ENCODE measurements around the gene TAOK3.

TAOK3 gene

GRCh38 chr12:118344829-118345228 is 27.9 kb downstream of the TAOK3 start:
- TF ChIP-seq CTCF (IDR thresholded peaks at IDR 0.05; ENCODE audit: insufficient read depth, low read length, poor library complexity, severe bottlenecking) (no peak), EZH2phosphoT487 (conservative IDR thresholded peaks at IDR 0.05; ENCODE audit: low read length) (no peak)
- H3K4me2 ChIP-seq (ENCODE audit: low read depth, low read length, poor library complexity, severe bottlenecking): no peak overlapping the region
- no peak overlapping the region for H2AFZ ChIP-seq (ENCODE audit: low read depth, low read length, severe bottlenecking)
- peaks cover 99% of the 10 kb centered on the region for H3K79me2 ChIP-seq (ENCODE audit: insufficient read depth, low read length)
- no peak overlapping the region for H3K27ac ChIP-seq (ENCODE audit: low read depth, low read length)
- peaks cover 4% of the 10 kb centered on the region; the same call in 1 of the 2 replicates for H3F3A ChIP-seq (ENCODE audit: insufficient read depth)
- no peaks in the 10 kb centered on the region for H3K27me3 ChIP-seq (ENCODE audit: low read length)
- H3K36me3 ChIP-seq (ENCODE audit: low read length): no peaks in the 10 kb centered on the region
- H3K9me3 ChIP-seq (ENCODE audit: insufficient read depth, low read length): no peaks in the 10 kb centered on the region
- no peak overlapping the region for H3K4me3 ChIP-seq (ENCODE audit: insufficient read depth, low read length, poor library complexity, severe bottlenecking)
- no peaks in the 10 kb centered on the region for H3K9me2 ChIP-seq (replicated peaks; ENCODE audit: insufficient read depth, low read length)
- H4K20me1 ChIP-seq (ENCODE audit: low read depth, low read length): 0 out of 2 replicates have a peak, but pooled peaks cover 10% of the 10 kb centered on the region
- no peak overlapping the region for H3K9ac ChIP-seq (ENCODE audit: low read length)

GRCh38 chr12:118342090-118342489 is 30.6 kb downstream of the TAOK3 start:
- Histone ChIP-seq H3K9me2 (replicated peaks; ENCODE audit: insufficient read depth, low read length) (no peaks in the 10 kb centered on the region), H3K36me3 (ENCODE audit: low read length) (no peaks in the 10 kb centered on the region), H3K9ac (ENCODE audit: low read length) (no peak overlapping the region), H3K27me3 (ENCODE audit: low read length) (no peaks in the 10 kb centered on the region), H3K4me3 (ENCODE audit: insufficient read depth, low read length, poor library complexity, severe bottlenecking) (no peak overlapping the region), H3K27ac (ENCODE audit: low read depth, low read length) (no peak overlapping the region), H2AFZ (ENCODE audit: low read depth, low read length, severe bottlenecking) (no peak overlapping the region), H3F3A (ENCODE audit: insufficient read depth) (peaks cover 4% of the 10 kb centered on the region; the same call in 1 of the 2 replicates), H3K4me2 (ENCODE audit: low read depth, low read length, poor library complexity, severe bottlenecking) (no peak overlapping the region), H3K9me3 (ENCODE audit: insufficient read depth, low read length) (no peaks in the 10 kb centered on the region), H4K20me1 (ENCODE audit: low read depth, low read length) (peaks cover 11% of the 10 kb centered on the region; the same call in 1 of the 2 replicates), H3K79me2 (ENCODE audit: insufficient read depth, low read length) (peaks cover 95% of the 10 kb centered on the region)
- TF ChIP-seq EZH2phosphoT487 (conservative IDR thresholded peaks at IDR 0.05; ENCODE audit: low read length) (no peak), CTCF (IDR thresholded peaks at IDR 0.05; ENCODE audit: insufficient read depth, low read length, poor library complexity, severe bottlenecking) (no peak)

- Histone ChIP-seq H3K4me3 (ENCODE audit: insufficient read depth, low read length, poor library complexity, severe bottlenecking) (no peak overlapping the region), H2AFZ (ENCODE audit: low read depth, low read length, severe bottlenecking) (no peak overlapping the region), H3K27ac (ENCODE audit: low read depth, low read length) (no peak overlapping the region), H3K9ac (ENCODE audit: low read length) (no peak overlapping the region), H3K36me3 (ENCODE audit: low read length) (no peaks in the 10 kb centered on the region), H4K20me1 (ENCODE audit: low read depth, low read length) (peaks cover 8% of the 10 kb centered on the region; the same call in 1 of the 2 replicates), H3K27me3 (ENCODE audit: low read length) (no peaks in the 10 kb centered on the region), H3K9me2 (replicated peaks; ENCODE audit: insufficient read depth, low read length) (no peaks in the 10 kb centered on the region), H3K4me2 (ENCODE audit: low read depth, low read length, poor library complexity, severe bottlenecking) (no peak overlapping the region), H3K9me3 (ENCODE audit: insufficient read depth, low read length) (no peaks in the 10 kb centered on the region), H3K79me2 (ENCODE audit: insufficient read depth, low read length) (peaks cover 92% of the 10 kb centered on the region), H3F3A (ENCODE audit: insufficient read depth) (no peaks in the 10 kb centered on the region)
- TF ChIP-seq EZH2phosphoT487 (conservative IDR thresholded peaks at IDR 0.05; ENCODE audit: low read length): no peak
- no peak for TF ChIP-seq CTCF (IDR thresholded peaks at IDR 0.05; ENCODE audit: insufficient read depth, low read length, poor library complexity, severe bottlenecking)
Observed at GRCh38 chr12:118337194-118337838, 35.4 kb downstream of the TAOK3 start.

Measured in SU-DHL-6 (cell line).